GM19035 (cell line): Measurements from ENCODE around the gene PTGER2.

ENCODE experiments used
- ATAC-seq: cut with Tn5 transposase; IDR thresholded peaks from one replicate; pipeline ENCODE4 v1.9.1; 2021; ENCODE audit not compliant: unreplicated experiment

The PTGER2 gene

GRCh38 chr14:52304248-52304904, 9.7 kb upstream of the PTGER2 start:
- no peak for ATAC-seq

GRCh38 chr14:52305014-52305413, 9.1 kb upstream of the PTGER2 start:
- no peak for ATAC-seq

GRCh38 chr14:52307376-52307775, 6.7 kb upstream of the PTGER2 start:
- ATAC-seq, result no peak

- no peak for ATAC-seq
These were observed 6.2 kb upstream of the PTGER2 start for GRCh38 chr14:52307905-52308304.

GRCh38 chr14:52310541-52310940, 3.6 kb upstream of the PTGER2 start:
- no peak for ATAC-seq

- ATAC-seq, result no peak
These were observed 1.2 kb upstream of the PTGER2 start for GRCh38 chr14:52312931-52313355.

GRCh38 chr14:52313462-52313861, 650 bp upstream of the PTGER2 start:
- ATAC-seq, result no peak

- ATAC-seq, result peak; percentile 39
These were observed 663 bp downstream of the PTGER2 start for GRCh38 chr14:52314595-52315354.

GRCh38 chr14:52315355-52315718, 1.2 kb downstream of the PTGER2 start:
- peak; percentile 5 for ATAC-seq

- ATAC-seq, result no peak
These were observed 4.0 kb downstream of the PTGER2 start for GRCh38 chr14:52318062-52318461.

GRCh38 chr14:52318826-52319645, 4.9 kb downstream of the PTGER2 start:
- ATAC-seq, result no peak

- no peak for ATAC-seq
These were observed 5.8 kb downstream of the PTGER2 start for GRCh38 chr14:52319919-52320318.

- ATAC-seq, result peak; percentile 92
These were observed 11.0 kb downstream of the PTGER2 start for GRCh38 chr14:52325126-52325525.

- ATAC-seq, result no peak
These were observed 11.5 kb downstream of the PTGER2 start for GRCh38 chr14:52325630-52326029.

GRCh38 chr14:52327374-52328226, 13.5 kb downstream of the PTGER2 start:
- ATAC-seq, result no peak

GRCh38 chr14:52328276-52328675, 14.2 kb downstream of the PTGER2 start:
- no peak for ATAC-seq

GRCh38 chr14:52329678-52330369, 15.7 kb downstream of the PTGER2 start:
- ATAC-seq, result no peak

- ATAC-seq, result no peak
These were observed 18.2 kb downstream of the PTGER2 start for GRCh38 chr14:52332269-52332668.

GRCh38 chr14:52333108-52333507, 19.0 kb downstream of the PTGER2 start:
- no peak for ATAC-seq
